DLD1 (cell line): ENCODE data around the gene SNED1.

Source experiments
- in situ Hi-C: cut with HindIII; loops from 2 replicates; pipeline ENCODE4 v1.10.0; 2017; ENCODE audit warnings: low sequenced_read_pairs

Gene SNED1

DNA sequence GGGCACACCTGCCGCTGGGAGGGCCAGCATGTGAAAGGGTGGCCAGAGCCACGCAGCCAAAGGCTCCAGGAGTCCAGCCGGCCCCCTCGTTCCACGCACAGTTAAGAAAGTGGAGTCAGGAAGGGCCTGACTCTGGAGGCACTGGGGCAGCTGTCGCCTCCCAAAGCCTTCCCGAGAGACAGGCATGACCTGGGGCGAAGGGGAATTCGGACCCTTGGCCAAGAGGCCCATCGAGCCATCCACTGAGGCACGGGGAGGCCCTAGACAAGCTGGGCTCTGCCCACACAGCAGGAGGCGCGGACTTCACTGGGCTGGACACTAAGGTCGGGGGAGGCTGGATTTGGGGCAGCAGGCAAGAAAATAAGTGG lies 38.5 kb upstream of the SNED1 start:
- in situ Hi-C loops: no loop called here

DNA sequence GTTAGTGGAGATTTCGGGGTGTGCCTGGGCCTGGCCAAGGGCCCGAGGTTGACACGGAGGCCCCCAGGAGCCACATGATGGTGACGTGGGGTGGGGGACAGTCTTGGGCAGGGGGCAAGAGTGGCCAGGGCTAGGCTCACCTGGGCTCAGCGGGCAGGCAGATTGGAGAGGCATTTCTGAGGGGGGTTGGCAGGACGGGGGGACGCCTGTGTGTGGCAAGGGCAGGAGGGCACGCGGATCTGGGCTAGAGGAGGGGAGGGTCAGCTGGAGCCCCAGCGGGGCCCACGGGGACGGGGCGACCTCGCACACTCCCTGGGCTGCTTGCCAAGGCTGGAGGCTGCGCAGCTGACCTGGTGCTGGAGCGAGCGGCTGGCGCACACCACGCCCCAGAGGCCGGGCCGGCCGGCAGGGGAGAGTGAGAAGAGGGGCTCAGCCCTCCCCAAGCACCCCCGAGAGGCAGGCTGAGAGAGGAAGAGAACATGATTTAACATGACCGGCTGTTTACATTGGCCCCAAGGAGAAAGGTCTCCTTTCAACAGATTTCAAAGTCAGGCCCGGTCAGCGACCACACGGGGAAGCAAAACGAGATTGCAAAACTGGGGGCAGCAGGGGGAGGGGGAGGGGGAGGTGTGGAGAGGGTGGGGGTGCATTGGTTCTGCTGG lies 38.0 kb upstream of the SNED1 start:
- in situ Hi-C loops: no loop called here

DNA sequence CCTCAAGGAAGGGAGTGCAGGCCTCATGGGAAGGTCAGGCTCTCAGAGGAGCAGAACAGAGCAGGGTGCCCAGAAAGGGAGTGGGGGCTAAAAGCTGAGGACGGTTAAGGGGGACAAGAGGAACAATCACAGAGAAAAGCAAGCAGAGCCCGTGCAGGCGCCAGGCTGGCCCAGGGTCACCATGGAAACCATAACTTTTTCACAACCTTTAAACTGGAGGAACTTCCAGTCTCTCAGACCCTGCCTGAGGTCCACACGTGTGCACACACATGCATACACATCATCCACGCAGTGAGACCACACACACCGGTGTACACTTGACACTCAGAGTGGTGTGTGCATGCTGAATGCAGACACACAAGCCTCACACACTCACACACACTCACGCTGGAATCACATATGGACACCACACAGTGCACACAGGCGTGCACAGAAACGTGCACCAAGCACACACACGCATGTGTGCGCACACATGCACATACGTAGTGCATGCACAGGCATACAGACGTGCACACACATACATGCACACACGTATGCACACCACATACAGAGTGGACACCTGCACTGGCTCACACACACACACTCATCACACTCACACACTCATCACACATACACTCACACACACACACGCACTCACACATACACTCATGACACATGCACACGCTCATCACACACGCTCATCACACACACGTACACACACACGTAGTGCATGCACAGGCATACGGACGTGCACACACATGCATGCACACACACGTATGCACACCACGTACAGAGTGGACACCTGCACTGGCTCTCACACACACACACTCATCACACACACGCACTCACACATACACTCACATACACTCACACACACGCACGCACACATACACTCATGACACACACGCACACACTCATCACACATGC lies 37.2 kb upstream of the SNED1 start:
- in situ Hi-C loops: no loop called here

DNA sequence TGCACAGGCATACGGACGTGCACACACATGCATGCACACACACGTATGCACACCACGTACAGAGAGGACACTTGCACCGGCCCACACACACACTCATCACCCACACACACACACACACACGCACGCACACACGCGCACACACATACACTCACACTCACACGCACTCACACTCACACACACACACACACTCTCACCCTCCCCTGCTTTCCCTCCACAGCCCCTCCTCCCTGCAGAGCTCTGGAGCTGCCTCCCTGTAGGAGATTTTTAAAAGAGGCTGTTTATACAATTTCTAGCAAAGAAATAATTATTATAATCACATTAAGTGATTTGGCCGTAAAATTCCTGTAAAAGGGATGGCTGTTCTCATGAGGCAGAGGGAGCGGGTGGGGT lies 36.5 kb upstream of the SNED1 start:
- in situ Hi-C loops: no loop called here

DNA sequence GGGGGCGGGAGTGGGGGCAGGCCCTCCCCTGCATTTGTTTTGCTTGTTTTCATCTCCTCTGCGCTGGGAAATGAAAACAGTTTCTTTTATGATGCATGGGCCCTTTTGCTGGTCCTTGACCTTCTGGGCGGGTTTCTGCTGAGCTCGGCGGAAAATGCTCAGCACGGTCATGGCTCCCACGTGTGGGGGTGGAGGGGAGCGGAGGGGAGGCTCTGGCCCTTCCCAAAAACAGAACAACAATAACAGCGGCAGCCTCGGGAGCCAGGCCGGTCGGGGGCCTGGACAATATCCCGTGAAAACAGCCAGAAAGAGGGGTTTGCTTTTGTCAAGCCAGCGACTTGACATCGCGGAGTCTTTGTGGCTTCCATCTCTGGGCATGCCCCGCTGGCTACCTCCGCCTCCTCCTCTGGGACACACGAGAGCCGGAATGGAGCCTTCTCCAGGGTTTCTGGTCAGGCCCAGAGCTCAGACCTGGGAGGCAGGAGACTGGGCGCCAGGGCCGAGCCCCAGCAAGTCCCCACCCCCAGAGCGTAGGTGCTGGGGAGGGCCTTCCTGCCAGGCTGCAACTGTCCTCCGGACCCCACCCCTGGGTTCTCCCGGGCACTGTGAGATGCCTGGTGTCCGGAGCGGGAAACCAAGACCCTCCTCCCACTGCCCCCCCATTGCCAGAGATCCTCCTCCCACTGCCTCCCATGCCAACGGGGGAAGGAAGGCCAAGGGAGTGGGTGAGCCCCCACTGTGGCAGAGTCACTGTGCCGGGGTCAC lies 35.9 kb upstream of the SNED1 start:
- in situ Hi-C loops: no loop called here

DNA sequence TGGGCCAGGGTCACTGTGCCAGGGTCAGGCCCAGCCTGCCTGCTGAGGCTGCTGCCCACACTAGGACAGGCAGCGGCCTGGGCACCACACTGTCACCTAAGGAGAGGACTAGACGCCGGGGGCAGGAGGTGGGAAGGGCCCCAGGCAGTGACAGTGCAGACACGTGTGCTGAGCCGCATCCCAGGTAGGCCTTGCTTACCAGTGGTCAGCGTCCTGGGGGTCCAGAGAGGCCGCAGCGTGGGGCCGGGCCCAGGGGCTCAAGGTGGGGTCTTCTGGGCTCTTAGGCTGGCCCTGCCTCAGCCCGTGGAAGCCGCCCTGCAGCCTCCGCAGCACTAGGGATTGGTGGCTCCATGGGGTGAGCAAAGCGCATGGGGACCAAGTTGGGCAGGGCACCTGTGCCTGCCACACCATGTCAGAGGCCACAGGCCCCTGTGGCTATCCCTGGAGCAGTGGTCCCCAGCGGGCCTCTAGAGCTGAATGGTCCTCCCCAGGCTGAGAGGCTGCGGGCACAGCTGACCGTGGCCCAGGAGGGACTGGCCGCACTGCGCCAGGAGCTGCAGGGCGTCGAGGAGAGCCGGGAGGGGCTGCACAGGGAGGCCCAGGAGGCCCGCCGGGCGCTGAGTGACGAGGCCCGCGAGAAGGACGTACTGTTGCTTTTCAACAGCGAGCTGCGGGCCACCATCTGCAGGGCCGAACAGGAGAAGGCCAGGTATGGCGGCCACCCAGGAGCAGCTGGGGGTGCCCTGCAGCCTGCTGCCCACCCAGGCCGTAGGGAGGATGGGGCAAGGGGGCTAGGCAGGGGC lies 35.2 kb upstream of the SNED1 start:
- in situ Hi-C loops: no loop called here

DNA sequence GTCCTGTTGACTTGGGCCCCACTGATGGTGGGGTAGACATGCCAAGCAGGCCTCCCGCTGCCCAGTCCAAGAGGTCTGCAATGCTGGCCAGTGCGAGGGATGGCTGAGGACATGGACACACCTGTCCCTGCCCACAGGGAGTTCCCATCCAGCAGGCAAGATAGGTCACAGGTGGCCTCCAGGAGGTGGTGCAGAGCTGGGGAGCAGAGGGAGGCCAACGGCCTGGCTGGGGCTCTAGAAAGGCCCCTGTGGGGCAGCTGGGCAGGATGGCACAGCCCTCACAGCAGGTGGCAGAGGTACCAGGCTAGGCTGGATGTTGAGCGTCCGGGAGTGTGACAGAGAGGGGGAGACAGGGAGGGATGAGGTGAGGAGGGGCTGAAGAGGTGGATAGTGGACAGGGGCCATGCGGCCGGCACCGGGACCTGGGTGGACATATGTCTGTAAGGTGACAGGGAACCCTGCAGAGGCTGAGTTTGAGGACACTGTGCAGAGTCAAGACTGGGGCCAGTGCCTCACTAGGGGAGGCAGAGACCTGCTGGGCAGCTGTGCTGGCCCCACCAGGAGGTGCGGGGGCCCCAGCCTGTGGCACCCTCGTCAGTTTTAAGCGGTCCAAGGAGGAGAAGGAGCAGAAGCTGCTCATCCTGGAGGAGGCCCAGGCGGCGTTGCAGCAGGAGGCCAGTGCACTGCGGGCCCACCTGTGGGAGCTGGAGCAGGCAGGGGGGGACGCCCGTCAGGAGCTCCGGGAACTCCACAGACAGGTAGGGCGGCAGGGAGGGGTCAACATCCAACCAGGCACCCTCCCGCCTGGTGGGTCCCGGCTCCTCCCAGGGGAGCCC lies 34.3 kb upstream of the SNED1 start:
- in situ Hi-C loops: no loop called here

DNA sequence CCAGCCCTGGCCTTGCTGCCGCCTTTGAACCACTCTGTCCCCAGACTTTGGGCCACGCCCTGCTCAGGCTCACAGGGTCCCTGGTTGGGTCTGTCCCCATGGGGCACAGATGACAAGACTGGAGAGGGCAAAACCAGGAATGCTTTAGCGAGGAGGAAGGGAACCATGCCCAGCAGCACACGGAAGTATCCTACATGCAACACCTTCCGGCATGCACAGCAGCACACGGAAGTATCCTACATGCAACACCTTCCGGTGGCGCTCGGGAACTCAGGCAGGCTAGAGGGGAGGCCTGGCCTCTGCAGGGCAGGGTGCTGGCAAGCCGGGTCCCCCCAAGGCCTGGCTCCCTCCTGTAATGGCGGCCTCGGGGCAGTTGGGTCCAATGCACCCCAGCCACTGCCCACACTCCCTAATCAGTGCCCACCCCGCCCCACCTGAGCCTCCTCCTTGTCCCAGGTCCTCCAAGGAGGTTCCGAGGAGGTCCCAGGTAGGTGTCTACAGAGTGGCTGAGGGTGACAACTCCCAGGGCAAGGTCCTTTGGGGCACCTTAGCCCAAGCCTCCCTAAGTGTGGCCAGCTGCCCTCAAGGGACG lies 33.6 kb upstream of the SNED1 start:
- in situ Hi-C loops: no loop called here

DNA sequence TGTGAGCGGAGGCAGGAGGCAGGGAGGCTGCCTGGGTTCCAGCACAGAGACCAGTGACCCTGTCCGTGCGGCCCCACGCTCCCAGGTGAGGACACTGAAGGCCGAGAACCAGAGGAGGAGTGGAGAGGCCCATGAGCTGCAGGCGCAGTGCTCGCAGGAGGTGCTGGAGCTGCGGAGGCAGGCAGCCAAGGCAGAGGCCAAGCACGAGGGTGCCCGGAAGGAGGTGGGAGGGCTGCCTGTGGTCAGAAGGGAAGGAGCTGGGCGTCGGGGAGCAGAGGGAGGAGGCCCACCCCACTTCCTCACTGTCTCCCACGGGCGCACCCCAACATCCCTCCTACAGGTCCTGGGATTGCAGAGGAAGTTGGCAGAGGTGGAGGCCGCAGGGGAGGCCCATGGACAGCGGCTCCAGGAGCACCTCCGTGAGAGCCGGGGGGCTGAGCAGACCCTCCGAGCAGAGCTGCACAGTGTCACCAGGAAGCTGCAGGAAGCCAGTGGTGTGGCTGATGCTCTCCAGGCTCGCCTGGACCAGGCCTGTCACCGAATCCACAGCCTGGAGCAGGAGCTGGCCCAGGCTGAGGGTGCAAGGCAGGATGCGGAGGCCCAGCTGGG lies 33.0 kb upstream of the SNED1 start:
- in situ Hi-C loops: no loop called here

DNA sequence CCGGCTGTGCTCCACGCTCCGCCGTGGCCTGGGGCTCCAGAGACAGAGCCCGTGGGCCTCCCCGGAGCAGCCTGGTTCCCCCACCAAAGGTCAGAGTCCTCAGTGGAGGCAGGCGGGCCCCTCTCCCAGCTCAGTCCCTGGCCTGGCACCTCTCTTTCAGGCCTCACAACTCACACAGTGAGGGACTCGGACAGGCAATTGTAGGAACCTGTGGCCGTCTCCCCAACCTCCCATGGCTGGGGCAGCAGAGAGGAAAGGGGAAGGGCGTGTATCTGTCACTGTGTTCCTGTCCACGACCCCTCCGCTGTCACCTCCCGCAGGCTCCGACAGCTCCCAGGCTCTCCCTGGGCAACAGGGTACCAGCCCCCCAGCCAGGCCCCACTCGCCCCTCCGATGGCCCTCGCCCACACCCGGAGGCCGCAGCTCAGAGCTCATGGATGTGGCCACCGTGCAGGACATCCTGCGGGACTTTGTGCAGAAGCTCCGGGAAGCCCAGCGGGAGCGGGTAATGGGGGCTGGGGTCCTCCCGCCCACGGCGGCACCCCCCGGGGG lies 32.4 kb upstream of the SNED1 start:
- in situ Hi-C loops: no loop called here

DNA sequence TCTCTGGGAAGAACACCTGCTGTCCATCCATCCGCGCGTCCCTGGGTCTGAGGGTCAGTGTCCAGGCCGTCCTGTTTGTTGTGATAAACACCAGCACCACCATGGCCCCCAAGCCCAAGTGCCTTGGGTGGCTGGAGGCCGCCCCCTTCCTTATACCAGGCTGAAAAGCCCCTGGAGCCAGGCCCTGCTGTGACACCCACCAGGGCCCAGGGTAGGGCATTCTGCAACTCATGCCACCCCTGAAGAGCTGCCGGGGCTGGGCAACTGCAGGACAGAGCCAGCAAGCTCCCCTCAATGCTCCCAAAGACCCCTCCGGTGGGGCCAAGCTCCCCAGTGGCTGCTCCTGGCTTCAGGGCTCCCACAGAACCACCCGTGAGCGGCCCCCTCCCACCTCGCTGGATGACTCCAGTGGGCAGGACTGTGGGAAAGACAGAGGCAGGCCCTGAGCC lies 31.9 kb upstream of the SNED1 start:
- in situ Hi-C loops: no loop called here

DNA sequence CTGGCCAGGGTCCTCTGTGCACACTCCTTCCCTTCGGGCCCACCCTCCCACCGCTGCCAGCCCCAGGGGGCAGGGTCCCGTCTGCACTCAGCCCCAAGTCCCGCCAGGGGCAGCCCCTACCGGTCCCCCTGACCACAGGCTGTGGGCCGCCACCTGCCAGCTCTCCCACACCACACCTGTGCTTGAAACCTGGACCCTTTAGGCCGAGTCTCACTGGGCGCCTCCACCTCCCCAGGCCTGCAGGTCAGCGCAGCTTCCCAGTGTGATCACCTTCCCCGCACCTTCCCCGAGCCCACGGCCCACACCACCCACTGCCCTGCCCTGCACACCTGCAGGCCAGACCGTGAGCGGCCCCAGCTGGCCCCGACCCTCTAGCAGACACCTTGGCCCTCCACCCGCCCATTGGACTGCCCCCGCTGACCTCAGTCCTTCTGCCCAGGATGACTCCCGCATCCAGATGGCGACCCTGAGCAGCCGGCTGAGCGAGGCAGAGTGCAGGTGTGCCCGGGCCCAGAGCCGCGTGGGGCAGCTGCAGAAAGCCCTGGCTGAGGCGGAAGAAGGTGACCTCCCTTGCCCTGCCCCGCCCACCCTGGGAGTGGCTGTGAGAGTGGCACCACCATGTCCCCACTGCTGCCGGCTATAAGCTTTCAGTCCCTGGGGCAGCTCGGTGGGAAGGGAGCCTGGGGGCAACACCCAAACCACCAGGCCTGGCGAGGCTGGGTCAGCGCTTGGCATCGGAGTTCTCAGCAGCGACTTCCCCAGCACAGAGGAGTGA lies 31.3 kb upstream of the SNED1 start:
- in situ Hi-C loops: no loop called here

DNA sequence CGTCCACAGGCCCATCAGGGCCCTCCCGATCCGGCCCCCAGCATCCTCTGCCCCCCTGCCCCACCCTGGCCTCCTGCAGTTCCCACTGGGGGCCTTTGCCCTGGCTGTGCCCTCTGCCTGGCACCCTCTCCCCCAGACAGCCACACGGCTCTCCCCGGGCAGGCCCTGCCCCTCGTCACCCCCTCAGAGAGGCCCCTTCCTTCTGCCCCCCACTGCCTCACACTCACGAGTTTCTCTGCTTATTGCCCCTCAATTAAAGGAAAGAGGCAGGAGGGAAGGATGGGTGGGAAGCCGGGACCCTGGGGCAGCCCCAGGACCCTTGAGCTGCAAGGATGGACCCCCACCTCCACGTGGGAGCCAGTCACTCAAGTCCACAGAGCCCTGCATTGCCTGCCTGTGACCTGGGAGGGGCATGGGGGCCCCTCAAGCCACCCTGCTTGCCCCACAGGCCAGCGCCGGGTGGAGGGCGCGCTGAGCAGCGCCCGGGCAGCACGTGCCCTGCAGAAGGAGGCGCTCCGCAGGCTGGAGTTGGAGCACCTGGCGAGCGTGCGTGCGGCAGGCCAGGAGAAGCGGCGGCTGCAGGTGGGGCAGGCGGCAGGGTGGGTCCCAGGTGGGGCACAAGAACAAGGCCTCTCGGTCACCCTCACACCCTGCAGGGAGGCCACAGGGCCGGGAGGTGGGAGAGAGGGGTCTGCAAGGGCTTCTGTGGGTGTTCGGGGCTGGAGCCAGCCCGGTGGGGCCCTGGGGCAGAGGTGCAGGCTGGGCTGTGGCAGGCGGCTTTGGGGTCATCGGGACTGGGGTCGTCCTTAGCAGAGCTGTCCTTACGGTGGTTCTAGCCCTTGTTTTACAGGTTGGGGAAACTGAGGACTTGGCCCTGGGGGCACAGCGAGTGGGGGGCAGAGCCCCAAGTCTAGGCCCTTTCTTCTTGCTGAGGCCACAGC lies 30.5 kb upstream of the SNED1 start:
- in situ Hi-C loops: no loop called here

DNA sequence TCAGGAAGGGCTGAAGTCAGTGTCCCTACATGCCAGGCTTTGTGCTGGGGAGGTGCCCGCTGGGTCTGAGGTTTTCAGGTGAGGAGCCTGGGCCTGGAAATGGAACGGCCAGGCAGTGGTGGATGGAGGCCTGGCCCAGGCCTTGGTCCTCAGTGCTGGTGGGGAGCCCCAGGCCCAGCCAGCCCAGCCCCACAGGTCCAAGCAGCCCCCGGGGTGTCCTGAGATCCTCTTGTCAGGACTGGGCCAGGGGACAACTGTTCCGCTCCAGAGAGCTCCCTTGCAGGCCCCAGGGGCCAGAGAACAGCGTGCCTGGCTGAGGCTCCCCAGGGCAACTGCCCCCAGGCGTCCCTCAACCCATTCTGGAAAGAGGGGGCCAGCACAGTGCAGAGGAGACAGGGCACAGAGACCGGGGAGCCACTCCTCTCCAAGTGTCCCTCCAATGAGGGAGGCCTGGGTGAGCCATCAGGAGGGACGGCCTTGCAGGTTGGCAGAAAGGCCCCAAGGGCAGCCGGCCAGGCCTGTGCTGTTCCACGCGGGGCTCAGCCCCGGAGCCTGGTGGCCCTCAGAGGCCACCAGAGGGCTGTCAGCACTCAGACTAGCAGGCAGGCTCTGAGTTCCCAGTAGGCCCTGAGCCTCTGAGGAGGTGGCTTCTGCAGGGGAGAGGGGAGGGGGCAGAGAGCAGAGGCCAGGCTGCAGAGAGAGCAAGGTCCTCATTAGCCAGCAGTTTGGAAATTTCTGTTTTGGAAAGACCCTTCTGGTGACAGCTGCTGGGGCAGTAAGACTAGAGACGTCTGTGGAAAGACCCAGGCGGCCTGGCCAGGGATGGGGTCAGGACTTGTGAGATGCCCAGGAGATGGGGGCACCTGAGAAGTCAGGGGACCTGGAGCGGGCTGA lies 29.4 kb upstream of the SNED1 start:
- in situ Hi-C loops: no loop called here

DNA sequence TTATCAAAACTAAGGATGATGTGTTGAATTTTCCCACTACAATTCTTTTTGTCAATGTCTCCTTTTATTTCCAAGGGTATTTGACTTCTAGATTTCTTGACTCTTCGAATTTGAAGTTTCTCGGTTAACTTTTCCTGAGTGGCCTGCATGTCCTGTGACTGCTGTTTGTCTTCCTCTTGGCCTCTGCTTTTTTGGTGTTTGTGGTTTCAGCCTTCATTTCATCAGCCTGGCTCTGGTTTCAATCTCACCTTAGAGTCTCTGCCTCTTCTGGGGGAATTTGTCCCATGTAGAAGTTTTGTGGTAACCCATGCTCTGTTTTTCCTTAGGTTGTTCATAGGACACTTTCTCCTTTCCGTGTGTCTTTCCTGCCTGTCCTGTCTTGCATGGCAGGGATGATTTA lies 28.3 kb upstream of the SNED1 start:
- in situ Hi-C loops: no loop called here

DNA sequence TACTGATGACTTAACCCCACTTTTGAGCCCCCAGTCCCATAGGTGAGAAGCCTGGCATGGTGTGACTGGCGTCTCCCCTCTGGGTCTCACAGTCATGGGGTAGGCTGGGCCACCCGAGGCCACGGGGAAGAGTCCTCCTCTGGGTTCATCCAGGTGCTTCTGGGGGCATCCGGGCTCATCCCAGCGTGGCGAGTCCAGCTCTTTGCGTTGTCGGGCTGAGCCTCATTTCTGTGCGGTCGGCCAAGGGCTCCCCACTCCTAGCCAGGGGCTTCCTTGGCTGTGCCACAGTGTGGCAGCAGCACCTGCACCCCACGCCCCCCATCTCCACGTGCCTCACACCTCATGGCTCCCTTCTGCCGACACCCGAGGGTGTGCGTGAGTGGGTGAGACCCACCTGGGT lies 27.6 kb upstream of the SNED1 start:
- in situ Hi-C loops: no loop called here
